Activated CD4-positive, alpha-beta memory T cell treated with anti-CD3 and anti-CD28 coated beads, Interleukin-2, amount 10 ng/mL, durations not matched to agents 7 days and 5 days (primary cell): ENCODE data around the gene NR1H3. TPM values are rescaled to one million over a fixed set of nuclear protein-coding genes. Genes with fewer than 3 reads are reported as not detected.

Source experiments
- total RNA-seq, 2 experiments: library from RNA; stranded (reverse); gene quantifications; one replicate each; pipeline ENCODE4 v1.2.3, GENCODE V29; 2021

The NR1H3 gene
- total RNA-seq, 2 experiments from 2014 or later = 10.5 to 13.9 TPM

Other genes with a start within 250 kb of the NR1H3 start
- 10 to 100 TPM; 82.0 to 85.7 TPM for gene ARFGAP2, start 81.1 kb upstream of the NR1H3 start, total RNA-seq
- gene PACSIN3, start 71.6 kb upstream of the NR1H3 start, total RNA-seq = 1 to 10 TPM in 1 of 2 experiments, under 1 TPM in 1; 0.91 to 1.2 TPM
- 100 to 1,000 TPM; 159 to 163 TPM for gene DDB2, start 43.0 kb upstream of the NR1H3 start, total RNA-seq
- 10 to 100 TPM; 26.6 to 27.1 TPM for gene ACP2, start 9.2 kb upstream of the NR1H3 start, total RNA-seq
- 100 to 1,000 TPM in 1 of 2 experiments, 10 to 100 TPM in 1; 99.4 to 107 TPM for gene MADD, start 12.1 kb downstream of the NR1H3 start, total RNA-seq
- not detected for gene MYBPC3, start 94.7 kb downstream of the NR1H3 start, total RNA-seq
- gene SPI1, start 120.6 kb downstream of the NR1H3 start, total RNA-seq = not detected
- 10 to 100 TPM; 23.6 to 24.2 TPM for gene SLC39A13, start 150.6 kb downstream of the NR1H3 start, total RNA-seq
- gene PSMC3, start 168.4 kb downstream of the NR1H3 start, total RNA-seq = 100 to 1,000 TPM; 111 to 112 TPM
- under 1 TPM; 0.30 to 0.65 TPM for gene RAPSN, start 191.1 kb downstream of the NR1H3 start, total RNA-seq